ENCODE data around the gene GLMN. TPM values are rescaled to one million over a fixed set of nuclear protein-coding genes. Genes with fewer than 3 reads are reported as not detected.

The GLMN gene
- total RNA-seq, 1 experiment from 2014 or later: 23.6 TPM

- Mint-ChIP-seq H3K9me3 (peaks cover 30 to 31% of the 10 kb centered on the region in 2 experiments), H3K4me1 (peaks cover 0 to 4% of the 10 kb centered on the region in 2 experiments; a peak in 2 of 4 replicates), H3K36me3 (ENCODE audit: insufficient read depth in 1 of 3, low read depth in 3 of 3) (peaks cover 59 to 71% (median 70%) of the 10 kb centered on the region in 3 experiments), H3K27ac (no peak overlapping the region), H3K4me3 (no peak overlapping the region), H3K27me3 (ENCODE audit: low read depth) (no peaks in the 10 kb centered on the region)
- Histone ChIP-seq H2BK20ac (ENCODE audit: low read depth, low read length, poor library complexity, severe bottlenecking) (no peak overlapping the region), H3K79me1 (ENCODE audit: insufficient read depth, low read depth, low read length, poor library complexity, severe bottlenecking) (no peaks in the 10 kb centered on the region), H3K23ac (ENCODE audit: insufficient read length, low read depth, low read length) (no peak overlapping the region), H3K56ac (ENCODE audit: insufficient read length, low read depth, low read length) (no peak overlapping the region), H3K4me1 (ENCODE audit: insufficient read depth, low read length) (no peaks in the 10 kb centered on the region), H3K14ac (ENCODE audit: insufficient read depth, low read length) (no peak overlapping the region), H3K27ac (ENCODE audit: insufficient read length, low read depth, low read length) (no peak overlapping the region), H4K91ac (ENCODE audit: insufficient read length, low read depth, low read length) (no peak overlapping the region), H4K8ac (replicated peaks; ENCODE audit: insufficient read length, low read depth, low read length) (no peak overlapping the region), H2AK5ac (ENCODE audit: insufficient read length, low read length) (no peak overlapping the region), H2BK12ac (ENCODE audit: insufficient read length, low read depth, low read length) (no peak overlapping the region), H2BK15ac (ENCODE audit: low read depth, low read length) (no peak overlapping the region), H4K5ac (ENCODE audit: insufficient read length, low read depth, low read length) (no peak overlapping the region), H3K79me2 (ENCODE audit: insufficient read depth, low read length) (no peaks in the 10 kb centered on the region), H2AFZ (ENCODE audit: low read length) (no peak overlapping the region), H4K20me1 (ENCODE audit: control insufficient read depth, insufficient read depth, insufficient read length) (no peaks in the 10 kb centered on the region), H3K9me3 (ENCODE audit: control insufficient read depth, low read depth, low read length) (no peaks in the 10 kb centered on the region), H2BK5ac (ENCODE audit: insufficient read length, low read length) (no peak overlapping the region), H3K27me3 (ENCODE audit: insufficient read depth, low read length) (no peaks in the 10 kb centered on the region), H2BK120ac (ENCODE audit: low read depth, low read length, poor library complexity, severe bottlenecking) (no peak overlapping the region), H3K9ac (ENCODE audit: extremely low read depth, insufficient read length, low read length) (no peak overlapping the region), H3K4ac (ENCODE audit: low read depth, low read length) (no peak overlapping the region), H3T11ph (ENCODE audit: low read length) (no peak overlapping the region), H3K23me2 (ENCODE audit: insufficient read length, low read depth, low read length, poor library complexity, severe bottlenecking) (no peaks in the 10 kb centered on the region), H3K18ac (ENCODE audit: insufficient read length, low read depth, low read length) (no peak overlapping the region), H3K4me2 (ENCODE audit: insufficient read depth, insufficient read length, low read length) (no peak overlapping the region)
- DNase-seq: no peak
- TF ChIP-seq CTCF (conservative IDR thresholded peaks at IDR 0.05): no peak
Observed at GRCh38 chr1:92324784-92325183, 26.0 kb upstream of the GLMN start.
